Measurements from ENCODE around the gene MYO10.
A peak's percentile ranks its signal among the peaks of the same experiment; 100 is the strongest.

MYO10 gene

GRCh38 chr5:16934677-16935153 lies 1.4 kb downstream of the MYO10 start:
- TF ChIP-seq, protein P1, sequence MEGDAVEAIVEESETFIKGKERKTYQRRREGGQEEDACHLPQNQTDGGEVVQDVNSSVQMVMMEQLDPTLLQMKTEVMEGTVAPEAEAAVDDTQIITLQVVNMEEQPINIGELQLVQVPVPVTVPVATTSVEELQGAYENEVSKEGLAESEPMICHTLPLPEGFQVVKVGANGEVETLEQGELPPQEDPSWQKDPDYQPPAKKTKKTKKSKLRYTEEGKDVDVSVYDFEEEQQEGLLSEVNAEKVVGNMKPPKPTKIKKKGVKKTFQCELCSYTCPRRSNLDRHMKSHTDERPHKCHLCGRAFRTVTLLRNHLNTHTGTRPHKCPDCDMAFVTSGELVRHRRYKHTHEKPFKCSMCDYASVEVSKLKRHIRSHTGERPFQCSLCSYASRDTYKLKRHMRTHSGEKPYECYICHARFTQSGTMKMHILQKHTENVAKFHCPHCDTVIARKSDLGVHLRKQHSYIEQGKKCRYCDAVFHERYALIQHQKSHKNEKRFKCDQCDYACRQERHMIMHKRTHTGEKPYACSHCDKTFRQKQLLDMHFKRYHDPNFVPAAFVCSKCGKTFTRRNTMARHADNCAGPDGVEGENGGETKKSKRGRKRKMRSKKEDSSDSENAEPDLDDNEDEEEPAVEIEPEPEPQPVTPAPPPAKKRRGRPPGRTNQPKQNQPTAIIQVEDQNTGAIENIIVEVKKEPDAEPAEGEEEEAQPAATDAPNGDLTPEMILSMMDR (IDR thresholded peaks at IDR 0.05; ENCODE audit: low read depth, low read length): no peak
- in situ Hi-C loops (cut with HindIII; ENCODE audit: low sequenced_read_pairs): no loop called here
- peak overlapping the region; percentile 88 for H3K4me3 ChIP-seq (ENCODE audit: low read depth, low read length)
- peak; percentile 61 for DNase-seq (ENCODE audit: low read depth, low spot score)

- TF ChIP-seq, protein P1 (IDR thresholded peaks at IDR 0.05; ENCODE audit: low read depth, low read length): peak; percentile 96
- in situ Hi-C loops (cut with HindIII; ENCODE audit: low sequenced_read_pairs): no loop called here
- H3K4me3 ChIP-seq (ENCODE audit: low read depth, low read length): peak overlapping the region; percentile 88
- peak; percentile 82 for DNase-seq (ENCODE audit: low read depth, low spot score)
These were observed 2.0 kb downstream of the MYO10 start for GRCh38 chr5:16934123-16934522.

DNA sequence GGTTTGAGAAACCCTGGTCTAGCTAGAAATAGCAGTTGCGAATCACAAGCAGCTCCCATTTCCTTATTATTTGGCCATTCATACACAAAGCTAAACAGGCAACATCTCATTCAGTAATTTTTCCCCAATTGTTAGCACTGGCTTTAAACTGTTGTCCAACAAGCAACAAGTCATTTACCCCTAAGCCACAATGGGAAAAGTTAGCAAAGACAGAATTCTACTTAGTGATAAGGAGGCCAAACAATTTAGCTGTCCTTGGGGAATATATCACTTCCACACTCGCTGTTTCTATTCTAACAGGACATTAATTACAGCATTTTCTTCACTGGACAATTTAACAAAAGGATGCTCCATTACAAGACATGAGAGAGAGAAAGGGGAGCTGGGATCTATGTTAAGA lies 2.8 kb downstream of the MYO10 start:
- TF ChIP-seq, protein P1 (IDR thresholded peaks at IDR 0.05; ENCODE audit: low read depth, low read length): no peak
- DNase-seq (ENCODE audit: low read depth, low spot score): no peak
- H3K4me3 ChIP-seq (ENCODE audit: low read depth, low read length): peak overlapping the region; percentile 88
- in situ Hi-C loops (cut with HindIII; ENCODE audit: low sequenced_read_pairs): no loop called here

DNA sequence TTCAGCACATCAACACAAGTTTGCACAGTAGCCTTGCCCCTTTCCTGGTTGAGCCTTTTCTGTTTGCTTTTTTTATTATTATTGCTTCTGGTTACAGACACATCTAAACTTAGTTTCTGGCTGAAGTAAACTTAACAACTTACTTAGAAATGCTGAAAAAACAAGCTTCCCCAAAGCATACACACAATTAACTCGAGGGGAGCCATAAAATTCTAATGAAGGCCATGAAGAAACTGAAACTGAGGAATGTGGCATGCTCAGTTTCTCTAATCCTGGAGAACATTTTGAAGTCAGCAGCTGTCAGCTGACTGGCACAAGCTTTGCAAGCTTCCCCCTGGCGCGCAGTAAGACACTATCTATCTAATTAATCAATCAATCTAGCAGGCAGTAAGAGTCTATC lies 3.7 kb downstream of the MYO10 start:
- H3K4me3 ChIP-seq (ENCODE audit: low read depth, low read length): no peak overlapping the region
- in situ Hi-C loops (cut with HindIII; ENCODE audit: low sequenced_read_pairs): no loop called here
- TF ChIP-seq, protein P1 (IDR thresholded peaks at IDR 0.05; ENCODE audit: low read depth, low read length): no peak
- no peak for DNase-seq (ENCODE audit: low read depth, low spot score)

- TF ChIP-seq, protein P1 (IDR thresholded peaks at IDR 0.05; ENCODE audit: low read depth, low read length): no peak
- in situ Hi-C loops (cut with HindIII; ENCODE audit: low sequenced_read_pairs): no loop called here
- H3K4me3 ChIP-seq (ENCODE audit: low read depth, low read length): no peak overlapping the region
- DNase-seq (ENCODE audit: low read depth, low spot score): peak; percentile 41
These were observed 4.6 kb downstream of the MYO10 start for GRCh38 chr5:16931334-16932110.

- TF ChIP-seq, protein P1 (IDR thresholded peaks at IDR 0.05; ENCODE audit: low read depth, low read length): no peak
- in situ Hi-C loops (cut with HindIII; ENCODE audit: low sequenced_read_pairs): no loop called here
- DNase-seq (ENCODE audit: low read depth, low spot score): peak; percentile 35
- no peak overlapping the region for H3K4me3 ChIP-seq (ENCODE audit: low read depth, low read length)
These were observed 5.6 kb downstream of the MYO10 start for GRCh38 chr5:16930496-16930895.
